Heart right ventricle (tissue), 16 donors: ENCODE measurements around the gene ADAMTSL2. TPM values are rescaled to one million over a fixed set of nuclear protein-coding genes. Genes with fewer than 3 reads are reported as not detected.

Source experiments
- ATAC-seq, 8 donors: fragments of 200-7000 bp; cut with Tn5 transposase; one replicate each; pipeline ENCODE4 v1.9.1; 2020; ENCODE audit warnings: mild to moderate bottlenecking in 8 of 8, moderate library complexity in 8 of 8, moderate number of reproducible peaks in 1 of 8
- DNase-seq, 2 donors: peaks; one replicate each; pipeline ENCODE4 v3.0.0-alpha.2; 2020
- H3K27ac ChIP-seq, 10 donors: fragments of 200-600 bp; sonication (generic) in 2 of 10; one replicate each; pipeline versions ENCODE4 v1.5.0 to v1.8.0; 2020 to 2022; ENCODE audit warnings: mild to moderate bottlenecking in 3 of 10
- H3K27me3 ChIP-seq, 7 donors: fragments of 200-600 bp; one replicate each; pipeline ENCODE4 v1.8.0; 2021 to 2022; ENCODE audit warnings: mild to moderate bottlenecking in 2 of 7
- H3K36me3 ChIP-seq, 9 donors: fragments of 200-600 bp; sonication (generic) in 1 of 9; one replicate each; pipeline versions ENCODE4 v1.5.0 to v1.8.0; 2020 to 2022; ENCODE audit warnings: mild to moderate bottlenecking in 2 of 9
- H3K4me1 ChIP-seq, 9 donors: fragments of 200-600 bp; sonication (generic) in 1 of 9; one replicate each; pipeline versions ENCODE4 v1.5.0 to v1.8.0; 2020 to 2022; ENCODE audit warnings: mild to moderate bottlenecking in 4 of 9
- H3K4me3 ChIP-seq, 10 donors: fragments of 200-600 bp; sonication (generic) in 2 of 10; one replicate each; pipeline versions ENCODE4 v1.5.0 to v1.8.0; 2020 to 2022; ENCODE audit warnings: mild to moderate bottlenecking in 7 of 10, moderate library complexity in 2 of 10
- H3K9me3 ChIP-seq, 11 donors: fragments of 200-600 bp in 10 of 11; sonication (generic) in 2 of 11; one replicate each; pipeline versions ENCODE4 v1.5.0 to v1.8.0; 2013 to 2022; ENCODE audit warnings: mild to moderate bottlenecking in 2 of 11, control low read depth in 1 of 11, moderate library complexity in 1 of 11
- WGBS, 2 donors: extraction: QIAGEN DNeasy Blood & Tissue Kit; methylation state at CpG; one replicate each; pipeline ENCODE4 v1.1.7; 2013; ENCODE audit warnings: inconsistent platforms in 1 of 2; 5-methylcytosine and 5-hydroxymethylcytosine counted together
- intact Hi-C, 10 donors: fragments of 100-400 bp; cut with DNase I; formaldehyde crosslinking; loops; one replicate each; pipeline versions ENCODE4 v1.11.1 to v1.14.2; 2022
- polyA plus RNA-seq, 2 donors: library from polyadenylated mRNA; stranded (reverse); fragments of 200-250 nt; gene quantifications; one replicate each; pipeline ENCODE4 v1.2.3, GENCODE V29; 2013
- total RNA-seq, 10 donors: library from RNA; stranded (reverse); fragmentation: NEBNext Ultra II Directional in 3 of 10; extraction: Animal tissue kit (Norgen Biotek cat#: 25700) in 3 of 10; gene quantifications; one replicate each; pipeline versions ENCODE4 v1.2.1 to v1.2.4, GENCODE V29; 2021 to 2023
- TF ChIP-seq, protein P1 (sequence below), 9 donors: fragments of 200-600 bp; sonication (generic) in 2 of 9; IDR thresholded peaks; one replicate each; pipeline versions ENCODE4 v1.5.0 to v1.8.0; 2021 to 2022; ENCODE audit warnings: antibody characterized with exemption in 9 of 9, mild to moderate bottlenecking in 5 of 9, moderate library complexity in 1 of 9
- donor health status: Arrhythmogenic right ventricular cardiomyopathy.
- donor health status: ischemic (EF 13 %, LVEDD 7.1; RV severe dilation, severe dysfunction).
- donor health status: healthy with polysubstance abuse.
- donor health status: DM: no; HTN: yes; CAD: no.
- donor health status: DM: no; HTN: no; CAD: no.
- donor health status: ischemic (EF 25% LVEDD 6.9; RV normal size, moderate dysfunction).
- donor health status: ischemic (EF 25% LVEDD 5.7; RV mildly dilated, moderate dysfunction).
- donor health status: healthy.
- donor health status: DM: yes; HTN: yes; CAD: no.
- donor health status: Ischemic cardiomyopathy.
- donor health status: ischemic (EF 35%, LVEDD 5.7; RV mildly dilated, moderate dysfunction).
- donor health status: nonischemic (EF 11% LVEDD 7.7; RV severe dilation, severe dysfunction).
- donor health status: DM: yes; HTN: yes; CAD: no.
- donor health status: PGD.
- donor health status: ischemic (EF 29% LVEDD 5.4; RV normal size, mild dysfunction).
- donor health status: nonischemic (EF 23%, LVEDD 6.1; RV moderate dilation, normal function).

ADAMTSL2 gene
- total and polyA plus RNA-seq, 12 donors, result 2.0 to 9.1 (median 4.5) TPM

DNA sequence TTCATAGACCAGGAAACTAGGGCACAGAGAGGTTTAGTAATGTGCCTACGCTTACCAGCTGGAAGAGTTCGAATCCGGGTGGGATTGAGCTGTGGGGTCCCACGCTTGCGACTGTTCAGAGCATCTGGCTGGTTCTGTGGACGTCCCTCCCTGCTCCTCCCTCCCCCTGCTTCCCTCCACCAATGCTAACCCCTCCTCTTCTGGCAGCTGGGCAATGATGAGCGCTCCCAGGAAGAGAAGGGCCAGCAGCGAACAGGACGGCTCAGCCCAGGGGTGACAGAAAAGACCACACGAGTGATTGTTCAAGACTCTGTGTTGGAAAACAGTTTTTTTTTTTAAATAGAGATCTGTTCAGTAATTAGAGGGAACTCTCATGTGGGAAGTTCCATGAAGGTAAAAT, 67.8 kb downstream of the ADAMTSL2 start:
- intact Hi-C loops, result no loop called here
- Histone ChIP-seq H3K36me3 (no peaks in the 10 kb centered on the region), H3K27ac (no peak overlapping the region), H3K4me1 (no peaks in the 10 kb centered on the region), H3K4me3 (no peak overlapping the region), H3K27me3 (peaks cover 1 to 62% (median 49%) of the 10 kb centered on the region in 7 donors), H3K9me3 (peaks cover 0 to 20% (median 10%) of the 10 kb centered on the region in 11 donors)
- 68 to 69% methylated on average over 10 of the region's 10 CpGs for WGBS, 2 donors
- DNase-seq (no peak), ATAC-seq (no peak)
- TF ChIP-seq, protein P1, sequence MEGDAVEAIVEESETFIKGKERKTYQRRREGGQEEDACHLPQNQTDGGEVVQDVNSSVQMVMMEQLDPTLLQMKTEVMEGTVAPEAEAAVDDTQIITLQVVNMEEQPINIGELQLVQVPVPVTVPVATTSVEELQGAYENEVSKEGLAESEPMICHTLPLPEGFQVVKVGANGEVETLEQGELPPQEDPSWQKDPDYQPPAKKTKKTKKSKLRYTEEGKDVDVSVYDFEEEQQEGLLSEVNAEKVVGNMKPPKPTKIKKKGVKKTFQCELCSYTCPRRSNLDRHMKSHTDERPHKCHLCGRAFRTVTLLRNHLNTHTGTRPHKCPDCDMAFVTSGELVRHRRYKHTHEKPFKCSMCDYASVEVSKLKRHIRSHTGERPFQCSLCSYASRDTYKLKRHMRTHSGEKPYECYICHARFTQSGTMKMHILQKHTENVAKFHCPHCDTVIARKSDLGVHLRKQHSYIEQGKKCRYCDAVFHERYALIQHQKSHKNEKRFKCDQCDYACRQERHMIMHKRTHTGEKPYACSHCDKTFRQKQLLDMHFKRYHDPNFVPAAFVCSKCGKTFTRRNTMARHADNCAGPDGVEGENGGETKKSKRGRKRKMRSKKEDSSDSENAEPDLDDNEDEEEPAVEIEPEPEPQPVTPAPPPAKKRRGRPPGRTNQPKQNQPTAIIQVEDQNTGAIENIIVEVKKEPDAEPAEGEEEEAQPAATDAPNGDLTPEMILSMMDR (IDR thresholded peaks at IDR 0.05), result no peak

DNA sequence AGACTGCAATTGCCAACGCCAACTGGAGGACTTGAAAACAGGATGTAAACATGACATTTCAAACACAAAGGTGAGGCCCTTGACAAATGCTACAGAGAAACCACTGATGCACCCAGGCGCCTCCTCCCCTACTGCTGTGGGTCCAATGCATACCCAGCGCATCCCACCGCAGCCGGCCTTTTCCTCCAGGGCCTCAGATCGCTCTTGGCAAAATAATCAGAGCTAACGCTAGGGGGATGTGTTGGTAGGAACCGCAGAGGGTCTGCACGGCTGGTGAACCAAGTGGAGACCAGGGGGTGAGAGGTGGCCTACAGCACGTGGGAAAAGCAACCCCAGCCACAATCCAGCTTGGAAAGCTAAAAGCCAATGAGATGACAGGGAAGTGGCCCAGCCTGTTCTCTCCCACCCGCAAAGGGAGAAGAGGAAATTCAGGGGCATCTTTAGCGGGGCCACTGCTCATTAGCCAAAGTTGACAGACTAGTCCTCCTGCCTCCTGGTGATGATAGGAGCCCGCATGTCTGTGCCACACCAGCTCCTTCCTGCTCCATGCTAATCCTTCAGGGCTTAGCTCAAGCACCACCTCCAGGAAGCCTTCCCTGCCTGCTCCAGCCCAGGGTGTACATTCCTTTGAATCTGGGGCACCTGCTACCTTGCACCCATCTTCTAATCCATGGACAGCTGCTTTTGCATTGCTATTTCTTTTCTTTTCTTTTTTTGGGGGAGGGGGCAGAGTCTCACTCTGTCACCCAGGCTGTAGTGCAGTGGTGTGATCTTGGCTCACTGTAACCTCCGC, 68.8 kb downstream of the ADAMTSL2 start:
- ATAC-seq (no peak), DNase-seq (no peak)
- peaks cover 6 to 72% (median 60%) of the 10 kb centered on the region in 7 donors for H3K27me3 ChIP-seq
- intact Hi-C loops, result no loop called here
- 43 to 44% methylated on average over 14 of the region's 14 CpGs for WGBS, 2 donors
- peaks cover 0 to 9% (median 0%) of the 10 kb centered on the region in 11 donors for H3K9me3 ChIP-seq
- no peaks in the 10 kb centered on the region for H3K4me1 ChIP-seq
- H3K4me3 ChIP-seq, result no peak overlapping the region
- no peaks in the 10 kb centered on the region for H3K36me3 ChIP-seq
- TF ChIP-seq, protein P1 (IDR thresholded peaks at IDR 0.05), result no peak
- no peak overlapping the region for H3K27ac ChIP-seq

DNA sequence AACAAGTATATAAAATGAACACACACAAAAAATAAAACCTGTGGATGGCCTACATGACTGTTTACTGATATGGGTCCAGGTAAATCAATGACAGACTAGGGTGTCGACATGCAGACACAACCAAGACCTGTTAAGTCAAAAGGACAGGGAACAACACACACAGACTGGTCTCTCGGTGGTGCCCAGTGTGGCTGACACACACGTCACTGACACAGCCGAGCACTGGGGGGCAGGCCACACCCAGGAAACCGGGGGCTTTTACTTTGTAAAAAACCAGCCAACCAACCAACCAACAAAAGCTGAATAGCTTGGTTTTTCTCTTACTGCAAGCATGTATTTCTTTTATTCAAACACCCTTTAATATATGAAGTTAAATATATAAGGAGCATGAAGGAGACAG, 69.7 kb downstream of the ADAMTSL2 start:
- Histone ChIP-seq H3K36me3 (no peaks in the 10 kb centered on the region), H3K9me3 (peaks cover 0 to 1% (median 0%) of the 10 kb centered on the region in 11 donors), H3K4me1 (no peaks in the 10 kb centered on the region), H3K4me3 (no peak overlapping the region), H3K27ac (no peak overlapping the region), H3K27me3 (peaks cover 6 to 79% (median 67%) of the 10 kb centered on the region in 7 donors)
- 27 to 32% methylated on average over 5 of the region's 5 CpGs for WGBS, 2 donors
- ATAC-seq (no peak), DNase-seq (no peak)
- intact Hi-C loops, result no loop called here
- TF ChIP-seq, protein P1 (IDR thresholded peaks at IDR 0.05), result peak in 2 of 9 donors; percentile 8 to 18

DNA sequence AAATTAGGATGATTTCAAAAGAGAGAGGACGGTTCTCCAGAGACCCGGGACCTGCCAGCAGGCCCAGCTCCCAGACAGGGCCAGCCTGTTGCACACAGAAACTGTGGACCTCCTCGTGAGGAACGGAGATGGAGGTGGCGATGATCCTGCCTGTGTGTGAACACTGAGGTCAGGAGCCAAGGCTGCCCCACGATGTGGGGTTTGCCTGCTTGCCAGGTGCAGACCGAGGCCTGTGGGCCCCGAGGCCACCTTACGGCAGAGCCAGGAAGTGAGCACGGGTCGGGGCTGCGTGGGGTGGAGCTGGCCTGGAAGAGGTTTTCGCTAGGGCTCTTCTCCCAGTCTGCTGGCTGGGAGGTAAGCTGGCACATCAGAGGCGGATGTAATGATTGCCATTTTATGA, 70.4 kb downstream of the ADAMTSL2 start:
- H3K27ac ChIP-seq, result no peak overlapping the region
- no peaks in the 10 kb centered on the region for H3K4me1 ChIP-seq
- no peak overlapping the region for H3K4me3 ChIP-seq
- intact Hi-C loops, result no loop called here
- no peaks in the 10 kb centered on the region for H3K36me3 ChIP-seq
- no peak for DNase-seq
- H3K27me3 ChIP-seq, result peaks cover 6 to 85% (median 73%) of the 10 kb centered on the region in 7 donors
- TF ChIP-seq, protein P1 (IDR thresholded peaks at IDR 0.05), result no peak
- H3K9me3 ChIP-seq, result no peaks in the 10 kb centered on the region
- WGBS, 2 donors, result 57 to 61% methylated on average over 14 of the region's 14 CpGs
- ATAC-seq, result no peak
